Neural cell (in vitro differentiated cells): ENCODE results near the gene IL7R. TPM values are rescaled to one million over a fixed set of nuclear protein-coding genes. Genes with fewer than 3 reads are reported as not detected.

ENCODE experiments used
- H2AFZ ChIP-seq: fragments of 200-600, 300-800 bp; sonication (generic), shearing (Covaris generic); 2 replicates; pipeline ENCODE4 v1.6.0; 2014; ENCODE audit warnings: low read depth, mild to moderate bottlenecking, antibody characterized with exemption, low read length, moderate library complexity
- H3F3A ChIP-seq: fragments of 200-600 bp; shearing (Covaris generic); 2 replicates; pipeline ENCODE4 v1.6.1; 2016; ENCODE audit warnings: mild to moderate bottlenecking, moderate library complexity, mixed read lengths, antibody characterized with exemption, low read length; ENCODE audit not compliant: insufficient read depth, poor library complexity, severe bottlenecking
- H3K27ac ChIP-seq: fragments of 200-600, 300-800 bp; sonication (generic), shearing (Covaris generic); 2 replicates; pipeline ENCODE4 v1.5.1; 2014; ENCODE audit warnings: mild to moderate bottlenecking, low read length, moderate library complexity
- H3K27me3 ChIP-seq: fragments of 300-800, 200-600 bp; sonication (generic), shearing (Covaris generic); 2 replicates; pipeline ENCODE4 v1.6.0; 2014; ENCODE audit warnings: mild to moderate bottlenecking, low read depth, low read length, moderate library complexity; ENCODE audit not compliant: insufficient read depth
- H3K36me3 ChIP-seq: fragments of 300-800, 200-600 bp; sonication (generic), shearing (Covaris generic); 2 replicates; pipeline ENCODE4 v1.5.1; 2014; ENCODE audit warnings: mild to moderate bottlenecking, antibody characterized with exemption, low read length, moderate library complexity; ENCODE audit not compliant: insufficient read depth
- H3K4me2 ChIP-seq: fragments of 300-800, 200-600 bp; sonication (generic), shearing (Covaris generic); 2 replicates; pipeline ENCODE4 v1.6.0; 2014; ENCODE audit warnings: mild to moderate bottlenecking, low read length
- H3K4me3 ChIP-seq: fragments of 300-800, 200-600 bp; sonication (generic), shearing (Covaris generic); 2 replicates; pipeline ENCODE4 v1.5.1; 2014; ENCODE audit warnings: mild to moderate bottlenecking, low read length, moderate library complexity
- H3K79me2 ChIP-seq: fragments of 200-600 bp; shearing (Covaris generic); replicated peaks from 2 replicates; pipeline ENCODE4 v1.6.0; 2014; ENCODE audit warnings: mild to moderate bottlenecking, low read length, moderate library complexity; ENCODE audit not compliant: insufficient read depth
- H3K9ac ChIP-seq: fragments of 300-800, 200-600 bp; sonication (generic), shearing (Covaris generic); 2 replicates; pipeline ENCODE4 v1.6.1; 2016; ENCODE audit warnings: mild to moderate bottlenecking, low read length, mixed read lengths
- H3K9me2 ChIP-seq: fragments of 200-600 bp; shearing (Covaris generic); 2 replicates; pipeline ENCODE4 v1.6.1; 2016; ENCODE audit warnings: mild to moderate bottlenecking, low read length, mixed read lengths; ENCODE audit not compliant: insufficient read depth
- H3K9me3 ChIP-seq: fragments of 200-600, 300-800 bp; sonication (generic), shearing (Covaris generic); 2 replicates; pipeline ENCODE4 v1.6.1; 2016; ENCODE audit warnings: mild to moderate bottlenecking, mixed run types, low read length, moderate library complexity, mixed read lengths
- H4K20me1 ChIP-seq: fragments of 200-600 bp; shearing (Covaris generic); 2 replicates; pipeline ENCODE4 v1.6.1; 2016; ENCODE audit warnings: mild to moderate bottlenecking, mixed run types; ENCODE audit not compliant: insufficient read depth
- CTCF ChIP-seq: fragments of 450-650 bp; IDR thresholded peaks from 2 replicates; pipeline ENCODE4 v1.5.1; 2014; ENCODE audit warnings: antibody characterized with exemption, mild to moderate bottlenecking, moderate library complexity; ENCODE audit not compliant: poor library complexity, severe bottlenecking
- EP300 ChIP-seq: fragments of 450-650 bp; conservative IDR thresholded peaks from 2 replicates; pipeline ENCODE4 v1.6.1; 2014; ENCODE audit warnings: antibody characterized with exemption, mild to moderate bottlenecking, moderate library complexity; ENCODE audit not compliant: poor library complexity, severe bottlenecking
- EZH2 ChIP-seq: fragments of 200-600, 300-800 bp; shearing (Covaris generic), sonication (generic); IDR thresholded peaks from 2 replicates; pipeline ENCODE4 v1.6.1; 2014; ENCODE audit warnings: antibody characterized with exemption, low read length, borderline replicate concordance, mild to moderate bottlenecking; ENCODE audit not compliant: insufficient read depth, poor library complexity, severe bottlenecking
- MXI1 ChIP-seq: fragments of 450-650 bp; conservative IDR thresholded peaks from 2 replicates; pipeline ENCODE4 v1.6.1; 2014; ENCODE audit warnings: antibody characterized with exemption, mild to moderate bottlenecking; ENCODE audit not compliant: poor library complexity, severe bottlenecking
- POLR2AphosphoS5 ChIP-seq: IDR thresholded peaks from 2 replicates; pipeline ENCODE4 v1.6.1; 2012
- RAD21 ChIP-seq: fragments of 450-650 bp; conservative IDR thresholded peaks from 2 replicates; pipeline ENCODE4 v1.6.1; 2014; ENCODE audit warnings: antibody characterized with exemption, mild to moderate bottlenecking, moderate library complexity
- REST ChIP-seq: IDR thresholded peaks from 2 replicates; pipeline ENCODE4 v1.6.1; 2012; ENCODE audit warnings: borderline replicate concordance
- SMC3 ChIP-seq: fragments of 450-650 bp; conservative IDR thresholded peaks from 2 replicates; pipeline ENCODE4 v1.6.1; 2014; ENCODE audit warnings: antibody characterized with exemption, mild to moderate bottlenecking, moderate library complexity; ENCODE audit not compliant: poor library complexity
- TAF1 ChIP-seq: IDR thresholded peaks from 2 replicates; pipeline ENCODE4 v1.6.1; 2012; ENCODE audit warnings: low read depth
- polyA plus RNA-seq: library from polyadenylated mRNA; depleted of rRNA; stranded (reverse); fragments of >200 nt; gene quantifications from 2 replicates; pipeline ENCODE4 v1.2.3, GENCODE V29; 2014

The IL7R gene
- polyA plus RNA-seq, 1 donor from 2014 or later = not detected

- Histone ChIP-seq H3K79me2 (no peaks in the 10 kb centered on the region), H3K4me2 (no peak overlapping the region), H3K9ac (no peak overlapping the region), H3K27me3 (no peaks in the 10 kb centered on the region), H2AFZ (no peak overlapping the region), H4K20me1 (no peaks in the 10 kb centered on the region), H3K9me3 (no peaks in the 10 kb centered on the region), H3K4me3 (no peak overlapping the region), H3F3A (no peaks in the 10 kb centered on the region), H3K9me2 (no peaks in the 10 kb centered on the region), H3K36me3 (no peaks in the 10 kb centered on the region), H3K27ac (no peak overlapping the region)
- TF ChIP-seq SMC3 = no peak
- no peak for TF ChIP-seq CTCF
- TF ChIP-seq REST = no peak
- TF ChIP-seq POLR2AphosphoS5 = no peak
- no peak for TF ChIP-seq RAD21
- TF ChIP-seq EZH2 = no peak
- no peak for TF ChIP-seq TAF1
- TF ChIP-seq MXI1 = no peak
- no peak for TF ChIP-seq EP300
Measured at GRCh38 chr5:35823347-35824098, 33.2 kb upstream of the IL7R start.

DNA sequence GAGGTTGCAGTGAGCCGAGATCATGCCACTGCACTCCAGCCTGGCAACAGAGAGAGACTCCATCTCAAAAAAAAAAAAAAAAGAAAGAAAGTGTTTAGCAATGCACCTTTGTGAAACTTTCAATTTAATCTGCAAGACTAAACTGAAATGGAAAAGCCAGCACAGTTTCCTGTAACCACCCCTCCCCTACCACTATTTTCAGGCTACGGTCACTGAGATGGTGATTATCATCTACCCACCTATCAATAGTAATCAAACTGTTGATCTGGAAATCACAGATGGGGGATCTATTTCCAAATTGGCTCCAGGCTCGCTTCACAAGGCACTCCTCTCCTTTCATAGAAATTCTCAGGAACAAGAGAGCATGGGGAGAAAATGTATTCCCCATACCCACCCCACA, 30.6 kb upstream of the IL7R start:
- Histone ChIP-seq H3K9ac (no peak overlapping the region), H3K9me2 (no peaks in the 10 kb centered on the region), H3F3A (no peaks in the 10 kb centered on the region), H3K9me3 (no peaks in the 10 kb centered on the region), H3K27ac (no peak overlapping the region), H3K27me3 (no peaks in the 10 kb centered on the region), H2AFZ (no peak overlapping the region), H3K79me2 (no peaks in the 10 kb centered on the region), H3K4me3 (no peak overlapping the region), H4K20me1 (no peaks in the 10 kb centered on the region), H3K4me2 (no peak overlapping the region), H3K36me3 (no peaks in the 10 kb centered on the region)
- TF ChIP-seq RAD21 = no peak
